ENCODE measurements around the gene RNU2-1. TPM values are rescaled to one million over a fixed set of nuclear protein-coding genes. Genes with fewer than 3 reads are reported as not detected.
A peak's percentile ranks its signal among the peaks of the same experiment; 100 is the strongest.
"Not testable (repeated sequence)": the region's sequence is repeated elsewhere in the genome, so short reads cannot be mapped to it uniquely, and the experiment has no call there.

Gene RNU2-1
- total RNA-seq, result 1,000 to 10,000 TPM; 3,838 to 5,780 TPM
- 0 reads per million in 2 donors for total RNA-seq

- not testable (repeated sequence) for H3K9me3 ChIP-seq (ENCODE audit: control insufficient read depth, low read length, poor library complexity, severe bottlenecking); H3K27ac Mint-ChIP-seq; DNase-seq; H3K27me3 Mint-ChIP-seq; H3K36me3 Mint-ChIP-seq (ENCODE audit: low read depth); H3K4me1 Mint-ChIP-seq; ATAC-seq
- H3K4me3 Mint-ChIP-seq, result peak within 1 kb of the TSS; percentile 58
These were observed at the start of gene RNU2-1 for GRCh38 chr17:43233877-43234276. TSS of gene RNU2-1 (minus strand) at chr17:43233977.

GRCh38 chr17:43272914-43273313, 39.1 kb upstream of the RNU2-1 start:
- H3K9me3 ChIP-seq (ENCODE audit: control insufficient read depth, low read length, poor library complexity, severe bottlenecking); H3K27ac Mint-ChIP-seq; H3K4me3 Mint-ChIP-seq; H3K36me3 Mint-ChIP-seq (ENCODE audit: low read depth); DNase-seq; H3K27me3 Mint-ChIP-seq; H3K4me1 Mint-ChIP-seq: not testable (repeated sequence)
- peak; percentile 18 for ATAC-seq

GRCh38 chr17:43272483-43272882, 38.7 kb upstream of the RNU2-1 start:
- not testable (repeated sequence) for H3K27ac Mint-ChIP-seq; ATAC-seq; H3K36me3 Mint-ChIP-seq (ENCODE audit: low read depth); H3K4me1 Mint-ChIP-seq; H3K9me3 ChIP-seq (ENCODE audit: control insufficient read depth, low read length, poor library complexity, severe bottlenecking); H3K27me3 Mint-ChIP-seq; DNase-seq
- peak overlapping the region; percentile 47 for H3K4me3 Mint-ChIP-seq

GRCh38 chr17:43270552-43271504, 37.1 kb upstream of the RNU2-1 start:
- not testable (repeated sequence) for H3K27ac Mint-ChIP-seq; DNase-seq; H3K36me3 Mint-ChIP-seq (ENCODE audit: low read depth); H3K4me3 Mint-ChIP-seq; H3K9me3 ChIP-seq (ENCODE audit: control insufficient read depth, low read length, poor library complexity, severe bottlenecking); H3K4me1 Mint-ChIP-seq; H3K27me3 Mint-ChIP-seq
- peak; percentile 14 for ATAC-seq

GRCh38 chr17:43246456-43246855, 12.7 kb upstream of the RNU2-1 start:
- H3K27me3 Mint-ChIP-seq; DNase-seq; H3K4me1 Mint-ChIP-seq; H3K4me3 Mint-ChIP-seq; H3K27ac Mint-ChIP-seq; H3K36me3 Mint-ChIP-seq (ENCODE audit: low read depth); ATAC-seq; H3K9me3 ChIP-seq (ENCODE audit: control insufficient read depth, low read length, poor library complexity, severe bottlenecking): not testable (repeated sequence)

- H3K27me3 Mint-ChIP-seq; H3K4me1 Mint-ChIP-seq; ATAC-seq; DNase-seq; H3K9me3 ChIP-seq (ENCODE audit: control insufficient read depth, low read length, poor library complexity, severe bottlenecking); H3K4me3 Mint-ChIP-seq; H3K36me3 Mint-ChIP-seq (ENCODE audit: low read depth); H3K27ac Mint-ChIP-seq: not testable (repeated sequence)
These were observed 7.0 kb upstream of the RNU2-1 start for GRCh38 chr17:43240596-43241352.

- ATAC-seq; H3K4me1 Mint-ChIP-seq; H3K36me3 Mint-ChIP-seq (ENCODE audit: low read depth); H3K27me3 Mint-ChIP-seq; H3K9me3 ChIP-seq (ENCODE audit: control insufficient read depth, low read length, poor library complexity, severe bottlenecking); DNase-seq; H3K27ac Mint-ChIP-seq: not testable (repeated sequence)
- peak overlapping the region; percentile 25 for H3K4me3 Mint-ChIP-seq
These were observed 5.8 kb upstream of the RNU2-1 start for GRCh38 chr17:43239597-43239996.

GRCh38 chr17:43233263-43233662, 514 bp downstream of the RNU2-1 start:
- not testable (repeated sequence) for H3K9me3 ChIP-seq (ENCODE audit: control insufficient read depth, low read length, poor library complexity, severe bottlenecking); H3K4me1 Mint-ChIP-seq; H3K36me3 Mint-ChIP-seq (ENCODE audit: low read depth); DNase-seq; H3K27me3 Mint-ChIP-seq; ATAC-seq; H3K27ac Mint-ChIP-seq
- H3K4me3 Mint-ChIP-seq, result peak overlapping the region; percentile 58

- not testable (repeated sequence) for H3K27ac Mint-ChIP-seq; H3K9me3 ChIP-seq (ENCODE audit: control insufficient read depth, low read length, poor library complexity, severe bottlenecking); ATAC-seq; H3K27me3 Mint-ChIP-seq; H3K4me1 Mint-ChIP-seq; H3K36me3 Mint-ChIP-seq (ENCODE audit: low read depth)
- peak overlapping the region; percentile 70 for H3K4me3 Mint-ChIP-seq
- peak in 2 of 3 donors; percentile 14 to 27 for DNase-seq
These were observed 1.6 kb downstream of the RNU2-1 start for GRCh38 chr17:43232021-43232699.

- not testable (repeated sequence) for H3K36me3 Mint-ChIP-seq (ENCODE audit: low read depth); H3K4me1 Mint-ChIP-seq; H3K27me3 Mint-ChIP-seq; H3K27ac Mint-ChIP-seq; H3K9me3 ChIP-seq (ENCODE audit: control insufficient read depth, low read length, poor library complexity, severe bottlenecking); DNase-seq; ATAC-seq
- H3K4me3 Mint-ChIP-seq, result peak overlapping the region; percentile 70
These were observed 2.4 kb downstream of the RNU2-1 start for GRCh38 chr17:43231205-43232020.

- not testable (repeated sequence) for DNase-seq; H3K4me3 Mint-ChIP-seq; ATAC-seq; H3K27ac Mint-ChIP-seq; H3K36me3 Mint-ChIP-seq (ENCODE audit: low read depth); H3K4me1 Mint-ChIP-seq; H3K27me3 Mint-ChIP-seq; H3K9me3 ChIP-seq (ENCODE audit: control insufficient read depth, low read length, poor library complexity, severe bottlenecking)
These were observed 5.6 kb downstream of the RNU2-1 start, which contains the start of gene CCDC200 for GRCh38 chr17:43228020-43228782. TSS of gene CCDC200 (minus strand) at chr17:43228623. CDS start at chr17:43228554, 69 bp downstream.

GRCh38 chr17:43226393-43226792, 7.4 kb downstream of the RNU2-1 start:
- no peak overlapping the region for H3K4me3 Mint-ChIP-seq
- no peaks in the 10 kb centered on the region for H3K36me3 Mint-ChIP-seq (ENCODE audit: low read depth)
- no peaks in the 10 kb centered on the region for H3K4me1 Mint-ChIP-seq
- no peaks in the 10 kb centered on the region for H3K27me3 Mint-ChIP-seq
- H3K27ac Mint-ChIP-seq, result no peak overlapping the region
- no peak for DNase-seq
- H3K9me3 ChIP-seq (ENCODE audit: control insufficient read depth, low read length, poor library complexity, severe bottlenecking), result no peaks in the 10 kb centered on the region
- ATAC-seq, result no peak

Data from T-helper 17 cell (primary cell).